ENCODE measurements around the gene MEGF11. TPM values are rescaled to one million over a fixed set of nuclear protein-coding genes. Genes with fewer than 3 reads are reported as not detected.

Gene MEGF11
- total RNA-seq, 2 donors from 2014 or later: not detected

- Histone ChIP-seq H3K27ac (no peak overlapping the region), H3K9me3 (no peaks in the 10 kb centered on the region), H3K4me1 (replicated peaks) (no peaks in the 10 kb centered on the region), H3K27me3 (replicated peaks; ENCODE audit: insufficient read depth) (no peaks in the 10 kb centered on the region), H3K4me3 (no peak overlapping the region), H3K36me3 (no peaks in the 10 kb centered on the region)
- intact Hi-C loops (cut with DNase I): no loop called here
- WGBS: 80% methylated on average over 2 of the region's 2 CpGs
- TF ChIP-seq CTCF (IDR thresholded peaks at IDR 0.05): no peak
- TF ChIP-seq POLR2AphosphoS5 (IDR thresholded peaks at IDR 0.05): no peak
- no peak for TF ChIP-seq POLR2A (IDR thresholded peaks at IDR 0.05)
- no peak for DNase-seq (ENCODE audit: low spot score)
These were observed 36.7 kb downstream of the MEGF11 start for GRCh38 chr15:66216806-66217205.

- no peaks in the 10 kb centered on the region for H3K9me3 ChIP-seq
- 90% methylated on average over 4 of the region's 4 CpGs for WGBS
- intact Hi-C loops (cut with DNase I): no loop called here
These were observed 37.7 kb downstream of the MEGF11 start for GRCh38 chr15:66215811-66216210.

GRCh38 chr15:66214246-66214645 is 39.3 kb downstream of the MEGF11 start:
- no peak overlapping the region for H3K27ac ChIP-seq
- no peaks in the 10 kb centered on the region for H3K36me3 ChIP-seq
- 66% methylated on average over 4 of the region's 4 CpGs for WGBS
- TF ChIP-seq CTCF (IDR thresholded peaks at IDR 0.05) (no peak), POLR2A (IDR thresholded peaks at IDR 0.05) (no peak), POLR2AphosphoS5 (IDR thresholded peaks at IDR 0.05) (no peak)
- no peaks in the 10 kb centered on the region for H3K4me1 ChIP-seq (replicated peaks)
- intact Hi-C loops (cut with DNase I): no loop called here
- no peaks in the 10 kb centered on the region for H3K27me3 ChIP-seq (replicated peaks; ENCODE audit: insufficient read depth)
- no peak overlapping the region for H3K4me3 ChIP-seq
- no peak for DNase-seq (ENCODE audit: low spot score)
- no peaks in the 10 kb centered on the region for H3K9me3 ChIP-seq

More at GRCh38 chr15:66215811-66216210, 37.7 kb downstream of the MEGF11 start:
- Histone ChIP-seq H3K4me1 (replicated peaks) (no peaks in the 10 kb centered on the region), H3K27me3 (replicated peaks; ENCODE audit: insufficient read depth) (no peaks in the 10 kb centered on the region), H3K4me3 (no peak overlapping the region), H3K36me3 (no peaks in the 10 kb centered on the region), H3K27ac (no peak overlapping the region)
- DNase-seq (ENCODE audit: low spot score): no peak
- TF ChIP-seq CTCF (IDR thresholded peaks at IDR 0.05): no peak
- no peak for TF ChIP-seq POLR2A (IDR thresholded peaks at IDR 0.05)
- no peak for TF ChIP-seq POLR2AphosphoS5 (IDR thresholded peaks at IDR 0.05)

- H3K4me1 ChIP-seq (replicated peaks): no peaks in the 10 kb centered on the region
- intact Hi-C loops (cut with DNase I): no loop called here
- H3K27ac ChIP-seq: no peak overlapping the region
- no peak overlapping the region for H3K4me3 ChIP-seq
- no peaks in the 10 kb centered on the region for H3K27me3 ChIP-seq (replicated peaks; ENCODE audit: insufficient read depth)
- TF ChIP-seq POLR2A (IDR thresholded peaks at IDR 0.05) (no peak), POLR2AphosphoS5 (IDR thresholded peaks at IDR 0.05) (peak; percentile 64), CTCF (IDR thresholded peaks at IDR 0.05) (no peak)
- no peaks in the 10 kb centered on the region for H3K9me3 ChIP-seq
- 29% methylated on average over 5 of the region's 5 CpGs for WGBS
- peak; percentile 57 for DNase-seq (ENCODE audit: low spot score)
- no peaks in the 10 kb centered on the region for H3K36me3 ChIP-seq
These were observed 41.0 kb downstream of the MEGF11 start for GRCh38 chr15:66212563-66212921.

- TF ChIP-seq POLR2AphosphoS5 (IDR thresholded peaks at IDR 0.05): no peak
- TF ChIP-seq CTCF (IDR thresholded peaks at IDR 0.05): no peak
- no peak for TF ChIP-seq POLR2A (IDR thresholded peaks at IDR 0.05)
- H3K27me3 ChIP-seq (replicated peaks; ENCODE audit: insufficient read depth): no peaks in the 10 kb centered on the region
- WGBS: 76% methylated on average over 11 of the region's 11 CpGs
- H3K36me3 ChIP-seq: no peaks in the 10 kb centered on the region
- H3K9me3 ChIP-seq: no peaks in the 10 kb centered on the region
- H3K27ac ChIP-seq: no peak overlapping the region
- intact Hi-C loops (cut with DNase I): no loop called here
- DNase-seq (ENCODE audit: low spot score): no peak
- H3K4me3 ChIP-seq: no peak overlapping the region
- no peaks in the 10 kb centered on the region for H3K4me1 ChIP-seq (replicated peaks)
These were observed 41.6 kb downstream of the MEGF11 start for GRCh38 chr15:66211670-66212562.
